ENCODE measurements around the gene PRKG2.

- no peak for TF ChIP-seq CTCF (IDR thresholded peaks at IDR 0.05)
- no peak for TF ChIP-seq POLR2AphosphoS5 (IDR thresholded peaks at IDR 0.05)
- TF ChIP-seq POLR2A (IDR thresholded peaks at IDR 0.05), result no peak
Observed at GRCh38 chr4:81162752-81163458, 52.1 kb downstream of the PRKG2 start.
